Measurements from ENCODE around the gene ZRANB1.

DNA sequence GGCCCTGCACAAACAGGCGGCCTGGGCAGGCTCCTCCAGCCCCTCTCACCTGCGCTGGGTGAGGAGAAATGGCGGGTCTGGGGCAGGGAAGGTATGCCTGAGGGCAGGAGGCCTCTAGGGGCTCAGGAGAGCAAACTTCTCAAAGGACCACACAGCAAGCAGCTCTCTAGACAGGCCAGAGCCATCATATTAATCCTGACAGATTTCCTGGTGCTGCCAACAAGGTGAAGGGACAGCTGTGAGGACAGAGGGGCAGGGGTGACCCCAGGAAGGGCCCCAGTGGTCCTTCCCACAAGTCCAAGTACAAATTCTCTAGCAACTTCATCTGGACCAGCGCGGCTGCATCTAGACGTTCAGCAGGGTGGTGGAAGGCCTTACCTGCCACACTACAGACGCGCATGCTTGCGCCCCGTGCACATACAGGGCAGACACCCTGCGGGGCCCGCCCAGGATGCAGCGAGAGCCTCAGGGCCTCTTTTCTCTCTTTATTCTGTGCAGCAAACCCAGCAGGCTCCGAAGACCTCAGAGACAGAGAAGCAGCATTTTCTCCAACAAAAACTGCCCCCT, 62.1 kb downstream of the ZRANB1 start:
- TF ChIP-seq RAD21 (IDR thresholded peaks at IDR 0.05; ENCODE audit: low read length) = no peak
- TF ChIP-seq, protein P1, sequence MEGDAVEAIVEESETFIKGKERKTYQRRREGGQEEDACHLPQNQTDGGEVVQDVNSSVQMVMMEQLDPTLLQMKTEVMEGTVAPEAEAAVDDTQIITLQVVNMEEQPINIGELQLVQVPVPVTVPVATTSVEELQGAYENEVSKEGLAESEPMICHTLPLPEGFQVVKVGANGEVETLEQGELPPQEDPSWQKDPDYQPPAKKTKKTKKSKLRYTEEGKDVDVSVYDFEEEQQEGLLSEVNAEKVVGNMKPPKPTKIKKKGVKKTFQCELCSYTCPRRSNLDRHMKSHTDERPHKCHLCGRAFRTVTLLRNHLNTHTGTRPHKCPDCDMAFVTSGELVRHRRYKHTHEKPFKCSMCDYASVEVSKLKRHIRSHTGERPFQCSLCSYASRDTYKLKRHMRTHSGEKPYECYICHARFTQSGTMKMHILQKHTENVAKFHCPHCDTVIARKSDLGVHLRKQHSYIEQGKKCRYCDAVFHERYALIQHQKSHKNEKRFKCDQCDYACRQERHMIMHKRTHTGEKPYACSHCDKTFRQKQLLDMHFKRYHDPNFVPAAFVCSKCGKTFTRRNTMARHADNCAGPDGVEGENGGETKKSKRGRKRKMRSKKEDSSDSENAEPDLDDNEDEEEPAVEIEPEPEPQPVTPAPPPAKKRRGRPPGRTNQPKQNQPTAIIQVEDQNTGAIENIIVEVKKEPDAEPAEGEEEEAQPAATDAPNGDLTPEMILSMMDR (IDR thresholded peaks at IDR 0.05) = no peak
- no peak for TF ChIP-seq JUND (IDR thresholded peaks at IDR 0.05)
- TF ChIP-seq MXI1 (IDR thresholded peaks at IDR 0.05; ENCODE audit: low read depth, low read length) = no peak
- TF ChIP-seq NFIC (IDR thresholded peaks at IDR 0.05; ENCODE audit: borderline replicate concordance) = no peak
- TF ChIP-seq YY1 (IDR thresholded peaks at IDR 0.05; ENCODE audit: low read depth) = no peak

All from SK-N-SH (cell line).